B cell (primary cell): ENCODE results near the gene ZCCHC10. TPM values are rescaled to one million over a fixed set of nuclear protein-coding genes. Genes with fewer than 3 reads are reported as not detected.

Experiments used
- ATAC-seq: fragments of 200-7000 bp; cut with Tn5 transposase; one replicate; pipeline ENCODE4 v1.10.0; 2021; ENCODE audit warnings: low read depth, mild to moderate bottlenecking, moderate number of reproducible peaks, moderate library complexity
- CTCF ChIA-PET: fragments of 350-600 bp; sonication (Branson Sonifier 250); formaldehyde crosslinking; loops from one replicate; lab custom pipeline; 2021; ENCODE audit warnings: antibody characterized with exemption, inconsistent platforms; lab: Charles Lee
- POLR2A ChIA-PET: fragments of 350-600 bp; sonication (Branson Sonifier 250); formaldehyde crosslinking; loops from one replicate; lab custom pipeline; 2021; ENCODE audit warnings: antibody characterized with exemption; lab: Charles Lee
- DNase-seq: peaks from one replicate; pipeline ENCODE4 v3.0.0; 2013
- H2AFZ ChIP-seq: 2 replicates; pipeline ENCODE4 v1.6.1; 2012; ENCODE audit warnings: mild to moderate bottlenecking, low read depth, low read length; ENCODE audit not compliant: insufficient read depth, poor library complexity, severe bottlenecking
- H3K27ac ChIP-seq, 2 donors: 1 replicate in 1 of 2; 2 replicates in 1 of 2; pipeline ENCODE4 v1.5.1; 2012 to 2013; ENCODE audit warnings: low read length in 2 of 2, mild to moderate bottlenecking in 2 of 2, moderate library complexity in 1 of 2
- H3K27me3 ChIP-seq, 4 experiments: fragments of 200-600 bp in 1 of 4; sonication (generic) in 1 of 4; replicated peaks in 1 of 4; 1 replicate in 2 of 4; 2 replicates in 2 of 4; pipeline versions ENCODE4 v1.6.1 to v1.7.0; 2013 to 2016; ENCODE audit warnings: low read length in 3 of 4, mild to moderate bottlenecking in 2 of 4, mixed read lengths in 1 of 4, moderate library complexity in 1 of 4; ENCODE audit not compliant: insufficient read depth in 4 of 4, control insufficient read depth in 3 of 4; ENCODE audit errors: control extremely low read depth in 1 of 4
- H3K36me3 ChIP-seq, 2 experiments: replicated peaks in 1 of 2; 1 replicate in 1 of 2; 2 replicates in 1 of 2; pipeline versions ENCODE4 v1.6.1 to v1.7.1; 2013; ENCODE audit warnings: low read length in 1 of 2; ENCODE audit not compliant: insufficient read depth in 2 of 2, control insufficient read depth in 1 of 2; ENCODE audit errors: control extremely low read depth in 1 of 2, extremely low read depth in 1 of 2
- H3K4me1 ChIP-seq, 2 donors: fragments of 200-600 bp in 1 of 2; sonication (generic) in 1 of 2; 1 replicate in 1 of 2; 2 replicates in 1 of 2; pipeline versions ENCODE4 v1.5.1 to v1.6.1; 2013 to 2017; ENCODE audit warnings: low read length in 2 of 2; ENCODE audit not compliant: control insufficient read depth in 2 of 2, insufficient read depth in 2 of 2
- H3K4me2 ChIP-seq: replicated peaks from 2 replicates; pipeline ENCODE3; 2012; ENCODE audit warnings: mild to moderate bottlenecking, low read depth, low read length; ENCODE audit not compliant: poor library complexity, severe bottlenecking
- H3K4me3 ChIP-seq, 5 experiments: fragments of 200-600 bp in 1 of 5; sonication (generic) in 1 of 5; 1 replicate in 3 of 5; 2 replicates in 2 of 5; pipeline versions ENCODE4 v1.5.1 to v1.7.0; 2011 to 2016; ENCODE audit warnings: low read length in 4 of 5, mild to moderate bottlenecking in 4 of 5, low read depth in 2 of 5, control low read depth in 1 of 5, moderate library complexity in 1 of 5; ENCODE audit not compliant: insufficient read depth in 1 of 5; ENCODE audit errors: control extremely low read depth in 1 of 5, extremely low read depth in 1 of 5
- H3K79me2 ChIP-seq: fragments of 200-600 bp; sonication (generic); one replicate; pipeline ENCODE4 v1.6.0; 2016; ENCODE audit warnings: low read length; ENCODE audit not compliant: control insufficient read depth, insufficient read depth
- H3K9ac ChIP-seq: fragments of 200-600 bp; sonication (generic); 2 replicates; pipeline ENCODE4 v1.6.1; 2017; ENCODE audit warnings: mild to moderate bottlenecking, low read length, moderate library complexity
- H3K9me3 ChIP-seq, 3 donors: one replicate each; pipeline versions ENCODE4 v1.6.1 to v1.7.1; 2013; ENCODE audit warnings: low read length in 2 of 3; ENCODE audit not compliant: control insufficient read depth in 2 of 3, insufficient read depth in 1 of 3; ENCODE audit errors: control extremely low read depth in 1 of 3
- H4K20me1 ChIP-seq: 2 replicates; pipeline ENCODE4 v1.6.0; 2012; ENCODE audit warnings: mild to moderate bottlenecking, low read length; ENCODE audit not compliant: insufficient read depth, control insufficient read depth, poor library complexity, severe bottlenecking
- H3K27ac Mint-ChIP-seq: one replicate; pipeline ENCODE4 v1.8.0; 2021; ENCODE audit warnings: mixed read lengths
- H3K27me3 Mint-ChIP-seq: one replicate; pipeline ENCODE4 v1.8.0; 2021; ENCODE audit warnings: mixed read lengths
- H3K4me1 Mint-ChIP-seq: one replicate; pipeline ENCODE4 v1.8.0; 2021; ENCODE audit warnings: mixed read lengths
- H3K4me3 Mint-ChIP-seq: one replicate; pipeline ENCODE4 v1.8.0; 2021; ENCODE audit warnings: mixed read lengths
- H3K9me3 Mint-ChIP-seq: one replicate; pipeline ENCODE4 v1.8.0; 2022; ENCODE audit warnings: mixed read lengths; ENCODE audit not compliant: insufficient read depth
- CTCF ChIP-seq: fragments of 200-600 bp; IDR thresholded peaks from one replicate; pipeline ENCODE4 v1.8.0; 2022; ENCODE audit warnings: antibody characterized with exemption, mild to moderate bottlenecking
- EZH2 ChIP-seq: IDR thresholded peaks from 2 replicates; pipeline ENCODE4 v1.6.1; 2012; ENCODE audit warnings: borderline replicate concordance, low read depth, mild to moderate bottlenecking, moderate library complexity, low read length; ENCODE audit not compliant: insufficient read depth, poor library complexity, severe bottlenecking
- WGBS: methylation state at CpG from one replicate; pipeline ENCODE4 v1.1.5; 2013; ENCODE audit warnings: missing lambda C conversion rate; ENCODE audit not compliant: insufficient coverage; 5-methylcytosine and 5-hydroxymethylcytosine counted together
- intact Hi-C: fragments of 100-400 bp; cut with micrococcal nuclease; formaldehyde crosslinking; loops from one replicate; pipeline ENCODE4 v1.10.0; 2022
- polyA plus RNA-seq: library from polyadenylated mRNA; depleted of rRNA; stranded (reverse); fragments of >200 nt; gene quantifications from 2 replicates; pipeline ENCODE4 v1.2.3, GENCODE V29; 2012
- small RNA-seq: library from RNA; depleted of rRNA; stranded (forward); fragments of <200 nt; gene quantifications from one replicate; pipeline ENCODE3, GENCODE V24; 2012; ENCODE audit warnings: low replicate concordance, low read depth; ENCODE audit not compliant: insufficient read length
- total RNA-seq, 2 donors: library from RNA; stranded (reverse); fragments of 120-200 nt in 1 of 2; gene quantifications; 1 replicate in 1 of 2; 2 replicates in 1 of 2; pipeline versions ENCODE4 v1.2.3 to v1.2.4, GENCODE V29; 2013 to 2022

ZCCHC10 gene
- total and polyA plus RNA-seq, 2 donors (not counting 1 experiment from before 2014, with no cell fraction given) = 16.5 to 34.0 TPM

GRCh38 chr5:132947671-132948070 lies 78.7 kb downstream of the ZCCHC10 start:
- Histone ChIP-seq H3K4me1 (peaks cover 3 to 5% of the 10 kb centered on the region in 2 donors), H3K27me3 (no peaks in the 10 kb centered on the region), H4K20me1 (peaks cover 90% of the 10 kb centered on the region), H3K9me3 (no peaks in the 10 kb centered on the region), H3K79me2 (peaks cover 98% of the 10 kb centered on the region), H3K4me2 (no peak overlapping the region), H2AFZ (no peak overlapping the region), H3K4me3 (no peak overlapping the region), H3K36me3 (peaks cover 3 to 21% of the 10 kb centered on the region in 2 experiments), H3K27ac (no peak overlapping the region), H3K9ac (no peak overlapping the region)
- H3K4me1 Mint-ChIP-seq = peaks cover 47% of the 10 kb centered on the region
- H3K27ac Mint-ChIP-seq = no peak overlapping the region
- no peak overlapping the region for H3K4me3 Mint-ChIP-seq
- H3K27me3 Mint-ChIP-seq = no peaks in the 10 kb centered on the region
- WGBS = no CpG with 5 or more reads among the region's 2 CpGs
- TF ChIP-seq EZH2 (no peak), CTCF (no peak)
- no peak for ATAC-seq
- ChIA-PET CTCF (no interaction called here), POLR2A (no interaction called here)
- H3K9me3 Mint-ChIP-seq = no peaks in the 10 kb centered on the region
- intact Hi-C loops = no loop called here
- no peak for DNase-seq

Small RNA genes within 50 kb of the gene (small RNA-seq; reads per million reads assigned to genes)
- gene AC113410.1 (not detected), gene AC113410.3 (not detected), gene ATP6V0E1P1 (not detected), gene RF00019 (not detected)

Other genes with a start within 250 kb of the ZCCHC10 start
- gene SEPTIN8, start 249.3 kb downstream of the ZCCHC10 start, total RNA-seq = 3.9 and 5.9 TPM in 2 replicates
- gene SEPTIN8, start 249.3 kb downstream of the ZCCHC10 start, polyA plus RNA-seq = 1.3 and 4.0 TPM in 2 replicates
- gene SOWAHA, start 213.2 kb downstream of the ZCCHC10 start, total RNA-seq = not detected in 2 replicates
- gene SOWAHA, start 213.2 kb downstream of the ZCCHC10 start, polyA plus RNA-seq = not detected in 2 replicates
- 2.3 and 2.5 TPM in 2 replicates for gene SHROOM1, start 195.9 kb downstream of the ZCCHC10 start, total RNA-seq
- 1.1 and 1.3 TPM in 2 replicates for gene SHROOM1, start 195.9 kb downstream of the ZCCHC10 start, polyA plus RNA-seq
- 0.51 and 0.67 TPM in 2 replicates for gene GDF9, start 160.1 kb downstream of the ZCCHC10 start, total RNA-seq
- 0.62 and 0.88 TPM in 2 replicates for gene GDF9, start 160.1 kb downstream of the ZCCHC10 start, polyA plus RNA-seq
- 78.5 and 90.0 TPM in 2 replicates for gene UQCRQ, start 159.9 kb downstream of the ZCCHC10 start, total RNA-seq
- gene UQCRQ, start 159.9 kb downstream of the ZCCHC10 start, polyA plus RNA-seq = 57.7 and 71.1 TPM in 2 replicates
- 5.4 and 5.9 TPM in 2 replicates for gene LEAP2, start 152.9 kb downstream of the ZCCHC10 start, total RNA-seq
- gene LEAP2, start 152.9 kb downstream of the ZCCHC10 start, polyA plus RNA-seq = 2.2 and 3.4 TPM in 2 replicates
- 81.5 and 87.4 TPM in 2 replicates for gene AFF4, start 62.9 kb downstream of the ZCCHC10 start, total RNA-seq
- gene AFF4, start 62.9 kb downstream of the ZCCHC10 start, polyA plus RNA-seq = 16.2 and 26.1 TPM in 2 replicates
- 95.0 TPM in 2 replicates for gene HSPA4, start 25.5 kb upstream of the ZCCHC10 start, total RNA-seq
- gene HSPA4, start 25.5 kb upstream of the ZCCHC10 start, polyA plus RNA-seq = 18.1 and 36.1 TPM in 2 replicates